GM12873 (cell line): ENCODE measurements around the gene CD209.

Experiments used
- TF ChIP-seq, protein P1 (sequence below): IDR thresholded peaks from 2 replicates; pipeline ENCODE4 v1.5.1; 2012; ENCODE audit warnings: low read depth, mild to moderate bottlenecking, moderate library complexity, low read length, control low read depth; ENCODE audit not compliant: insufficient read depth; ENCODE audit errors: missing control alignments

CD209 gene

DNA sequence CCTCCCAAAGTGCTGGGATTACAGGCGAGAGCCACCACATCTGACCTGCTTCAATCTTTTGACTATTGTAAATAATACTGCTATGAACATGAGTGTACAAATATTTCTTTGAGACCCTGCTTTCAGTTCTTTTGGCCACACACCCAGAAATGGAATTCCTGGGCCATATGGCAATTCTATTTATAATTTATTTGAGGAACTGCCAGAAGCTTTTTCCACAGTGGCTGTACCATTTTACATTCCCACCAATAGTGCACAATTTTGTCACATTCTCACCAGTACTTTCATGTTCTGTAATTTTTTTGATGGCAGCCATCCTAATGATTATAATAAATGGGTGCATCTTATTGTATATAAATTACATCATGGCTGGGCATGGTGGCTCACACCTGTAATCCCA lies 31.7 kb downstream of the CD209 start:
- TF ChIP-seq, protein P1, sequence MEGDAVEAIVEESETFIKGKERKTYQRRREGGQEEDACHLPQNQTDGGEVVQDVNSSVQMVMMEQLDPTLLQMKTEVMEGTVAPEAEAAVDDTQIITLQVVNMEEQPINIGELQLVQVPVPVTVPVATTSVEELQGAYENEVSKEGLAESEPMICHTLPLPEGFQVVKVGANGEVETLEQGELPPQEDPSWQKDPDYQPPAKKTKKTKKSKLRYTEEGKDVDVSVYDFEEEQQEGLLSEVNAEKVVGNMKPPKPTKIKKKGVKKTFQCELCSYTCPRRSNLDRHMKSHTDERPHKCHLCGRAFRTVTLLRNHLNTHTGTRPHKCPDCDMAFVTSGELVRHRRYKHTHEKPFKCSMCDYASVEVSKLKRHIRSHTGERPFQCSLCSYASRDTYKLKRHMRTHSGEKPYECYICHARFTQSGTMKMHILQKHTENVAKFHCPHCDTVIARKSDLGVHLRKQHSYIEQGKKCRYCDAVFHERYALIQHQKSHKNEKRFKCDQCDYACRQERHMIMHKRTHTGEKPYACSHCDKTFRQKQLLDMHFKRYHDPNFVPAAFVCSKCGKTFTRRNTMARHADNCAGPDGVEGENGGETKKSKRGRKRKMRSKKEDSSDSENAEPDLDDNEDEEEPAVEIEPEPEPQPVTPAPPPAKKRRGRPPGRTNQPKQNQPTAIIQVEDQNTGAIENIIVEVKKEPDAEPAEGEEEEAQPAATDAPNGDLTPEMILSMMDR = no peak

DNA sequence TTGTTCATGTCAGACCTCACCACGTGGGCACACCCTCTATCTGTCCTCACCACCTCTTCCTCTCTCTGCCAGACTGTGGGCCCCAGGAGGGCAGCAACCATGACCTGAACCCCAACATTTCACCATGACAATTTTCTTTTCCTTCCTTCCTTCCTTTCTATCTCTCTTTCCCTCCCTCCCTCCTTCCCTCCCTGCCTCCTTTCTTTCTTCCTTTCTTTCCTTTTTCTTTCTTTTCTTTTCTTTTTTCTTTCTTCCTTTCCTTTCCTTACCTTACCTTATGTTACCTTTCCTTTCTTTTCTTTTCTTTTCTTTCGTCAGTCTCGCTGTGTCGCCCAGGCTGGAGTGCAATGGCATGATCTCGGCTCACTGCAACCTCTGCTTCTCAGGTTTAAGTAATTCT lies 36.7 kb downstream of the CD209 start:
- TF ChIP-seq, protein P1 = no peak

DNA sequence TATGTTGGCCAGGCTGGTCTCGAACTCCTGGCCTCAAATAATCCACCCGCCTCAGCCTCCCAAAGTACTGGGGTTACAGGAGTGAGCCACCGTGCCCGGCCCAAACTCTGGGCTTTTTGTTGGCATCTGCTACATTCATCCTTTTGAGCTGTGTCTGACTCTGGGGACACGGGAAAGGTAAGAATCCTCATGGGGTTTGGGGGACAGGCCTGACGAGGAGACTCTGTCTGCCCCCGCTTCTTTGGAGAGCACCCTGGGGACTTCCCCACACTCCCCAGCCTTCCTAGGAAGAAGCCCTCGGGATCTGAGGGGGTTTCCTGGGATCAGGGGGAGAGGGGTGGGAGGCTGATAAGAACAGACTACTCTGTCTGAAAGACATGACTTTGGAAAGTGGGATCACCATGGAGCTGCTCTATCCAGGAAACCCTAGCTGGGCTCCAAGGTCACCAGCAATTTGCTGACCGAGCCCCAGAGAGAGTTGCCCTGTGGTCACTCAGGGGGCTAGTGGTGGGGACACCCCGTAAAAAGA lies 37.3 kb downstream of the CD209 start:
- TF ChIP-seq, protein P1 = no peak

DNA sequence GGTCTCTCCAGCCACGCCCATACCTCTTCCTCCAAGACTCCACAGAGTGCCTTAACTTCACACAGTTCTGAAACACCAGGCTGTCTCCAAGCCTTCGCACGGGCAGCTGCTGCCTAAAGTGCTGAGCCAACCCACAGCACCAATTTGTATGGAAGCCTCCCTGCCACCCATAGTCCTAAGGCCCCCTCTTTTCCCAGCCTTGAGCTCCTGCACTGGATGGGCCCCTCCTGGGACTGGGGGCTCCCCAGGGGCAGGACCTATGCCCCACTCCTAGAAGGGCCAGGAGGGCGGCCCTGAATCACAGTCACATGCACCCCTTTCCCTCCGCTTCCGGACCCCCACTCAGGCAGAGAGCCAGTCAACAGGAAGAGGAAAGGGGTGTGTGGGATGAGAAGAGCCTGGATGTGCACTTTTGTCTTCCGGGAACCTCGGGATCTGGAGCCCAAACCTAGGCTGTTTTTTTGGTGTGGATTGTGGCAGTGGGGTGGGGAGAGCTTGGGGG lies 40.3 kb downstream of the CD209 start:
- TF ChIP-seq, protein P1 = no peak

DNA sequence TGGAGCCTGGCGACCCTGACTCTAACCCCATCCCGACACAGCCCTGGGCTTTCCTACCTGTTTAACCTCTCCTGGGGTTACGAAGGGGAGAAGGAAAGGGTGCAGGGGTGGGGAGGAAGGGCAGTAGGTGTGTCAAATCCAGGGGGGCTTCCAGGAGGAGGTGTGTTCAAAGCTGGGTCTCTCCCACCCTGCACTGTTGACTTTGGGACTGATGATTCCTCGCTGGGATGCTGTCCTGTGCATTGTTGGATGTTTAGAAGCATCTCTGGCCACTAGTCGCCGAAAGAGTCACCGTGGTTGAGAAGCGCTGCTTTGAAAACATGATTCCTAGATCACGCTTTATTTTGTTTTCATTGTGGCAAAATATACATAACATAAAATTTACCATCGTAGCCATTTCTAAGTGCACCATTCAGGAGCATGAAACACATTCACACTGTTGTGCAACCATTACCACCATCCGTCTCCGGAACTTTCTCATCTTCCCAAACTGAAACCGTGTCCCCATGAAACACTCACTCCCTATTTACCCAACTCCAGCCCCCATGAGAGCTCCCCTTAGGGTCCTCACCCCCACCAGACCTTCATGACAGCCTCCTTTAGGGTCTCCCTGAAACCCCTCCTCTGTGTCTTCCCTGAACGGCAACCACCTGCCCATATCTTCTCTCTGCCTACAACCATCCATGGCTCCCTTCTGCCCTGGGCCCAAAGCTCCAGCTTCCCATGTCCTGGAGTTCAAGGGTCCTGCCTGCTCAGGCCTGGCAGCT lies 41.0 kb downstream of the CD209 start:
- TF ChIP-seq, protein P1 = no peak

DNA sequence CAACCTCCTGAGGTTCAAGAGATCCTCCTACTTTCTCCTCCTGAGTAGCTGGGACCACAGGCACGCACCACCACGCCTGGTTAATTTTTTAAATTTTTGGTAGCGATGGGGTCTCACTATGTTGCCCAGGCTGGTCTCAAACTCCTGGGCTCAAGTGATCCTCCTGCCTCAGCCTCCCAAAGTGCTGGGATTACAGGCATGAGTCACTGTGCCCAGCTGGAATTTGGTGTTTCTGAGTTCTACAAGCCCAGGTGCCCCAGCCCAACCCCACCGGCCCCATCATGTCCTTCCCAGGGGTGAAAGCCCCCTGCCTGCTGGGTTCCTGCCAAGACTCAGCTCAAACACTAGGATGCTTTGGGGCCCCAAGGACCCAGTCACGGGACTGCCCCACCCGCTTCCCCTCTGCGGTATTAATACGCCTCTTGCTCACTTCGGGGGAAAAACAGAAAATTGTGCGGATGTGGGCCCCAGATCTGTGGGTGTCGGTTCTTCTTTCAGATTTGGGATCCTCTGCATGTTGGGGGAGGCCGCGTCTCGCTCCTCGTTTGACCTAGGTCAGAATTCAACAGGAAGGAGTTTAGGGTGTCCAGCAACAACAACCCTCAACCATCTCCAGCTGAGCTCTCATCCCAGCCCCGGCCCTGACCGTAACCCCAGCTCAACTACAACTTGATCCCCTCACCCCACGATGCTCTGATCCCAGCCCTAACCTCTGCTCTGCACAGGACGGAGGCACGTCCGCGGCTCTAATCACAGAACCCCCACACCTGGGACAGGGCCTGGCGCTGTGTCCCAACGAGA lies 41.7 kb downstream of the CD209 start:
- TF ChIP-seq, protein P1 = no peak

DNA sequence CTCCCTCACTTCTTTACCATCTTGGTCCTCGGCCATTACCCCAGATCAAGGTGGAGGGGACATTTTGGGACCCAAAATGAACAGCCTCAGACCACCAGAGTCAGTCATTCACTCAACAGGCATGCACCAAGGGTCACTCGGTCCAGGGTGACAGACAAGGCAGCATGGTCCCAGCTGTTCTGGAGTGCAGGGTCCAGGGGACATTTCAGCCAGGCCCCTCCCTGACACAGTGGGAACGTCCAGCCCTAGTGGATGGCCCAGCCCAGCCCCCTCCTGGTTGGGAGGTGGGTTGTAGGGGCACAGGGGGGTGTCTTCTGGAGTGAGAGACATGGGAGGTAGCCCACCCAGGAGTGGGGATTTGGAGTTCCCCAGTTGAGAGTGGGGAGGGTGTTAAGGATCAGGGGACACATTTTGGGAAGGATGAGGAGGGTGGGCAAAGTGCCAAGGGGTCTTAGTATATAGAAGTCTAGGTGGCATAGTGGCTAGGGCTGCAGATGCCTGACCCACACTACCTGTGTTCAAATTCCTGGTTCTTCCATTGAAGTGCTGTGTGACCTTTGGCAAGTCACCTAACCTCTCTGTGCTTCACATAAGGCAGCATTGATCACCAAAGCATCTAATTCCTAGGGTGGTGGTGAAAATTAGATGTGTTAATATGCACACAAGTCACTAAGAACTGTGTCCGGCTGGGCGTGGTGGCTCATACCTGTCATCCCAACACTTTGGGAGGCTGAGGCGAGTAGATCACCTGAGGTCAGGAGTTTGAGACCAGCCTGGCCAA lies 42.9 kb downstream of the CD209 start:
- TF ChIP-seq, protein P1 = no peak
